ENCODE data around the gene PPDPF. TPM values are rescaled to one million over a fixed set of nuclear protein-coding genes. Genes with fewer than 3 reads are reported as not detected.

PPDPF gene
- total RNA-seq, 1 donor from 2014 or later = 135 TPM

GRCh38 chr20:63542696-63543095 lies 22.1 kb downstream of the PPDPF start:
- Mint-ChIP-seq H3K9me3 (no peaks in the 10 kb centered on the region), H3K27me3 (ENCODE audit: low read depth) (peaks cover 4% of the 10 kb centered on the region), H3K36me3 (ENCODE audit: low read depth) (no peaks in the 10 kb centered on the region), H3K4me3 (ENCODE audit: low read depth) (no peak overlapping the region), H3K4me1 (ENCODE audit: low read depth) (peaks cover 2% of the 10 kb centered on the region), H3K27ac (no peak overlapping the region)
- no peak for DNase-seq (ENCODE audit: low spot score)
- intact Hi-C loops (cut with micrococcal nuclease) = no loop called here

- H3K27me3 Mint-ChIP-seq (ENCODE audit: low read depth) = peaks cover 4% of the 10 kb centered on the region
- no peak overlapping the region for H3K4me3 Mint-ChIP-seq (ENCODE audit: low read depth)
- no peaks in the 10 kb centered on the region for H3K9me3 Mint-ChIP-seq
- H3K36me3 Mint-ChIP-seq (ENCODE audit: low read depth) = no peaks in the 10 kb centered on the region
- DNase-seq (ENCODE audit: low spot score) = no peak
- H3K4me1 Mint-ChIP-seq (ENCODE audit: low read depth) = no peaks in the 10 kb centered on the region
- intact Hi-C loops (cut with micrococcal nuclease) = no loop called here
- no peak overlapping the region for H3K27ac Mint-ChIP-seq
Measured at GRCh38 chr20:63543131-63543530, 22.6 kb downstream of the PPDPF start.

- Mint-ChIP-seq H3K27me3 (ENCODE audit: low read depth) (peaks cover 6% of the 10 kb centered on the region), H3K36me3 (ENCODE audit: low read depth) (no peaks in the 10 kb centered on the region), H3K9me3 (no peaks in the 10 kb centered on the region), H3K27ac (no peak overlapping the region), H3K4me3 (ENCODE audit: low read depth) (no peak overlapping the region), H3K4me1 (ENCODE audit: low read depth) (no peaks in the 10 kb centered on the region)
- DNase-seq (ENCODE audit: low spot score) = no peak
- intact Hi-C loops (cut with micrococcal nuclease) = no loop called here
Measured at GRCh38 chr20:63543733-63544132, 23.2 kb downstream of the PPDPF start.

GRCh38 chr20:63544241-63544957 lies 23.8 kb downstream of the PPDPF start:
- Mint-ChIP-seq H3K4me3 (ENCODE audit: low read depth) (no peak overlapping the region), H3K27me3 (ENCODE audit: low read depth) (peaks cover 10% of the 10 kb centered on the region), H3K9me3 (no peaks in the 10 kb centered on the region), H3K36me3 (ENCODE audit: low read depth) (no peaks in the 10 kb centered on the region), H3K4me1 (ENCODE audit: low read depth) (no peaks in the 10 kb centered on the region), H3K27ac (no peak overlapping the region)
- no peak for DNase-seq (ENCODE audit: low spot score)
- intact Hi-C loops (cut with micrococcal nuclease) = no loop called here

- intact Hi-C loops (cut with micrococcal nuclease) = no loop called here
- no peak for DNase-seq (ENCODE audit: low spot score)
- Mint-ChIP-seq H3K27ac (no peak overlapping the region), H3K36me3 (ENCODE audit: low read depth) (no peaks in the 10 kb centered on the region), H3K4me3 (ENCODE audit: low read depth) (no peak overlapping the region), H3K9me3 (no peaks in the 10 kb centered on the region), H3K27me3 (ENCODE audit: low read depth) (peaks cover 13% of the 10 kb centered on the region), H3K4me1 (ENCODE audit: low read depth) (no peaks in the 10 kb centered on the region)
Measured at GRCh38 chr20:63544958-63545516, 24.5 kb downstream of the PPDPF start.

GRCh38 chr20:63545814-63546213 lies 25.2 kb downstream of the PPDPF start:
- H3K4me1 Mint-ChIP-seq (ENCODE audit: low read depth) = no peaks in the 10 kb centered on the region
- no peaks in the 10 kb centered on the region for H3K9me3 Mint-ChIP-seq
- H3K27me3 Mint-ChIP-seq (ENCODE audit: low read depth) = peaks cover 16% of the 10 kb centered on the region
- no peaks in the 10 kb centered on the region for H3K36me3 Mint-ChIP-seq (ENCODE audit: low read depth)
- DNase-seq (ENCODE audit: low spot score) = no peak
- intact Hi-C loops (cut with micrococcal nuclease) = no loop called here
- no peak overlapping the region for H3K27ac Mint-ChIP-seq
- no peak overlapping the region for H3K4me3 Mint-ChIP-seq (ENCODE audit: low read depth)

- no peaks in the 10 kb centered on the region for H3K36me3 Mint-ChIP-seq (ENCODE audit: low read depth)
- intact Hi-C loops (cut with micrococcal nuclease) = no loop called here
Measured at GRCh38 chr20:63546256-63546955, 25.8 kb downstream of the PPDPF start.

GRCh38 chr20:63546956-63547724 lies 26.6 kb downstream of the PPDPF start:
- H3K4me3 Mint-ChIP-seq (ENCODE audit: low read depth) = no peak overlapping the region
- peaks cover 19% of the 10 kb centered on the region for H3K27me3 Mint-ChIP-seq (ENCODE audit: low read depth)
- H3K36me3 Mint-ChIP-seq (ENCODE audit: low read depth) = no peaks in the 10 kb centered on the region
- H3K4me1 Mint-ChIP-seq (ENCODE audit: low read depth) = no peaks in the 10 kb centered on the region
- no peak overlapping the region for H3K27ac Mint-ChIP-seq
- DNase-seq (ENCODE audit: low spot score) = no peak
- H3K9me3 Mint-ChIP-seq = no peaks in the 10 kb centered on the region
- intact Hi-C loops (cut with micrococcal nuclease) = no loop called here

More at GRCh38 chr20:63546256-63546955, 25.8 kb downstream of the PPDPF start:
- DNase-seq (ENCODE audit: low spot score) = no peak
- peaks cover 19% of the 10 kb centered on the region for H3K27me3 Mint-ChIP-seq (ENCODE audit: low read depth)
- no peaks in the 10 kb centered on the region for H3K4me1 Mint-ChIP-seq (ENCODE audit: low read depth)
- H3K9me3 Mint-ChIP-seq = no peaks in the 10 kb centered on the region
- no peak overlapping the region for H3K4me3 Mint-ChIP-seq (ENCODE audit: low read depth)
- no peak overlapping the region for H3K27ac Mint-ChIP-seq

- Mint-ChIP-seq H3K4me1 (ENCODE audit: low read depth) (peaks cover 5% of the 10 kb centered on the region), H3K27me3 (ENCODE audit: low read depth) (peaks cover 19% of the 10 kb centered on the region)
Measured at GRCh38 chr20:63547725-63548480, 27.3 kb downstream of the PPDPF start, which contains the start of gene SRMS. TSS of gene SRMS (minus strand) at chr20:63547749. CDS start at chr20:63547463, 286 bp downstream.

GRCh38 chr20:63548542-63548941 lies 28.0 kb downstream of the PPDPF start:
- no peaks in the 10 kb centered on the region for H3K36me3 Mint-ChIP-seq (ENCODE audit: low read depth)
- no peaks in the 10 kb centered on the region for H3K9me3 Mint-ChIP-seq
- no peak for DNase-seq (ENCODE audit: low spot score)
- no peak overlapping the region for H3K27ac Mint-ChIP-seq
- H3K4me1 Mint-ChIP-seq (ENCODE audit: low read depth) = peaks cover 8% of the 10 kb centered on the region
- peaks cover 19% of the 10 kb centered on the region for H3K27me3 Mint-ChIP-seq (ENCODE audit: low read depth)
- H3K4me3 Mint-ChIP-seq (ENCODE audit: low read depth) = no peak overlapping the region
- intact Hi-C loops (cut with micrococcal nuclease) = no loop called here

More at GRCh38 chr20:63547725-63548480, 27.3 kb downstream of the PPDPF start, which contains the start of gene SRMS:
- H3K4me3 Mint-ChIP-seq (ENCODE audit: low read depth) = no peak within 1 kb of the TSS
- intact Hi-C loops (cut with micrococcal nuclease) = no loop called here
- no peak within 1 kb of the TSS for H3K27ac Mint-ChIP-seq
- no peak for DNase-seq (ENCODE audit: low spot score)
- no peaks in the 10 kb centered on the region for H3K9me3 Mint-ChIP-seq
- H3K36me3 Mint-ChIP-seq (ENCODE audit: low read depth) = no peaks in the 10 kb centered on the region

GRCh38 chr20:63549019-63549418 lies 28.5 kb downstream of the PPDPF start:
- Mint-ChIP-seq H3K4me1 (ENCODE audit: low read depth) (peaks cover 8% of the 10 kb centered on the region), H3K27me3 (ENCODE audit: low read depth) (peaks cover 18% of the 10 kb centered on the region), H3K36me3 (ENCODE audit: low read depth) (no peaks in the 10 kb centered on the region), H3K27ac (no peak overlapping the region), H3K4me3 (ENCODE audit: low read depth) (no peak overlapping the region), H3K9me3 (no peaks in the 10 kb centered on the region)
- intact Hi-C loops (cut with micrococcal nuclease) = no loop called here
- DNase-seq (ENCODE audit: low spot score) = no peak

- intact Hi-C loops (cut with micrococcal nuclease) = loop anchor here (5.0 kb wide), 1 partner anchor 687 kb away; the partner anchor contains the start of gene TCFL5
- Mint-ChIP-seq H3K4me1 (ENCODE audit: low read depth) (peaks cover 8% of the 10 kb centered on the region), H3K27me3 (ENCODE audit: low read depth) (peaks cover 18% of the 10 kb centered on the region), H3K4me3 (ENCODE audit: low read depth) (no peak overlapping the region), H3K36me3 (ENCODE audit: low read depth) (no peaks in the 10 kb centered on the region), H3K9me3 (no peaks in the 10 kb centered on the region), H3K27ac (no peak overlapping the region)
- no peak for DNase-seq (ENCODE audit: low spot score)
Measured at GRCh38 chr20:63549679-63550282, 29.2 kb downstream of the PPDPF start.
